CD1c-positive myeloid dendritic cell (primary cell): ENCODE results near the gene ATXN7.
A peak's percentile ranks its signal among the peaks of the same experiment; 100 is the strongest.

ENCODE experiments used
- DNase-seq: peaks from one replicate; pipeline ENCODE4 v3.0.0-alpha.2; 2016; ENCODE audit errors: extremely low spot score

The ATXN7 gene

DNA sequence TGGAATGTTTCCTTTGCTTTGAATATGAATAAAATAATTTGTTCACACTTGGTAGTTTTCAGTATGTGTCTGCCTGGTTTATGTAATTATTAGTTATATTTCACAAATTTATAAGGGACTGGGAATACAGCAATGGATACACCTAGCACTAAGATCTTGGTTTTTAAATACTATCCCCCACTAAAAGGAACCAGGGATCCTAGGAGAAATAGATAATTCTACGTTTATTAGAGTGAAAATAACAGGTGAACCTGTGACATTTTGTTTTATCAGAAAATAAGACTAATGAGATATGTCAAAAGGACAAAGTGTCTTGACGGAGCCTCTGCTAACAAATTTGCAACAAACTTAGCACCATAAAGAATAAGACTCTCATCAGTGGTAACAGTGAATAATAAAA is 156.2 kb downstream of the ATXN7 start:
- DNase-seq, result no peak

DNA sequence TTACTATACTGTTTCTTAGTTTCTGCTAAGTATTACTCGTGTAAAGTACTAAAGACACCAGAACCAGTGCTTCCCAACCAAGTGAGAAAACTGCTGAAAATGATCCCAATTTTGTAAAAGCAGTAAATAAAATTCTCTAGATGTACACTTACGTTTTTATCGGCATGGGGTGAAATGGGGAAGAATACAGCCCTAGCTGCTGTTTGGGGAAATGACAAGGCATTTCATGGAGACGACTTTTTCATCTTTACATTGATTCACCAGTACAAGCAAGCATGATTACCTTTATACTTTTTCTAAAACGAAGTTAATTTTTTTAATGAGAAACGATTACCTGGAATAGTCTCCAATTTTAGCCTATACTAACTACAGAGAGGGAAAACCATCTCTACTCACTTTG is 158.3 kb downstream of the ATXN7 start:
- DNase-seq, result peak; percentile 16

DNA sequence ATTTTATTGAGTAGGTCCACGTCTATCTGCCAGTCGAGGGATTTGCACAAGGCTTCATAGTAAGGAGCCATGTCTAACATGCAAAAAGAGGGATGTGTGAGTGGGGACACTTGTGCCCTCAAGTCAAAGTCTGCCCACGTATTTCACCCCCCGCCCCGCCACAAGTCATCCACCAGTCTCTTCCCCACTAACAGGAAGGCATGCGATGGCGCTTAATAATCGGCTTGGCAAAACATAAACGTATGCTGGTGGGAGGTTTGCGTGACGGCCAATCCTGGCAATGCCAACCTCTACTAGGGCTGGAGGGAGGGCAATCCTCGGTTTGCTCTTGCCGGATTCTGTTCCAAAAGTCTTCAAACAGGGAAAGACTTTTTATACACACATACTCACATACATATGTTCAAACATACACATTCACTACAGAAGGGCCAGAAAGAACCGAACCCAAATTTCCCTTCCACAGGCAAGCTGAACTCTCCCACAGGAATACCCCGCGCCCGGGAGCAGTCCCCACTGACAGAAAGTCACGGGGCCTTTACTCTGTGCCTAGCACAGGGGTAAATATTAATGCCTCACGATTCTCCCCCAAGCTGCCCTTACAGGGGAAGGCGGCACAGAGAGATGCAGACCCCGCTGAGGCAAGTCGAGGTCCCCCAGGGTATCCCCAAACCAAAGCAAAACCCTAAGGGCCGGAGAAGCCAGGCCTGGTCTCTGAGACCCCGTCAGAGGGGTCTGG is 159.0 kb downstream of the ATXN7 start:
- peak; percentile 43 for DNase-seq

DNA sequence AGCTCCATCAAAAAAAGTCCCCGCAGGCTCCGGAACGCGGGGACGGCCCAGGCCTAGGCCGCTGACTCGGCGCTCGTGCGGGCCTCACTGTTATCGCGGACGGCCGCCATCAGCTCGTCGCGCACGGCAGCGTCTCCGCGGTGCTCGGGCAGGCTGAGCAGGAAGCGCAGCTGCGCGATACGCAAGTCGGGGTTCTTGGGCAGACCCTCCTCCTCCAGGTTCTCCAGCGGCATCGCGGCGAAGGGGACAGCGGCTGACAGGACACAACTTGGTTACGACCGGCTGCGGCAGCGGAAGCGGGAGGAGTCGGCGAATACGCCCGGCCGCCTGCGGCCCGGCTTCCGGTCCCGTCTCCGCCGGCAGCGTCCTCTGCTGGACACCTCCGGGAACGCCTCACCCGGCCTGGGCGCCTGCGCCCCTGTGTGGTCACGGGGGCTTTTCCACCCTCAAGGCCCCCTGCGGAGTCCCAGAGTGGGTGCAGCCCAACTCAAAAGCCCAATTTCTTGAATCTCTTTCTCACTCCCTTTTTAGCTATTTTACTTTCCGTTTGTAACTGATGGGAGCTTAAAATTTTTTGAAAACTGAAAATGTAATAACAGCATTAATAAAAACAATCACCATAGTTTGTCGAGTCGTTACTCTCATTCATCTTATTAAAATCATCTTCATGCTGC is 159.7 kb downstream of the ATXN7 start, which contains the start of gene PSMD6:
Gene PSMD6 (minus strand): TSS at position 308 of the 674 bp plus-strand sequence. CDS start 75 bp downstream, at position 233.
- peak; percentile 95 for DNase-seq

DNA sequence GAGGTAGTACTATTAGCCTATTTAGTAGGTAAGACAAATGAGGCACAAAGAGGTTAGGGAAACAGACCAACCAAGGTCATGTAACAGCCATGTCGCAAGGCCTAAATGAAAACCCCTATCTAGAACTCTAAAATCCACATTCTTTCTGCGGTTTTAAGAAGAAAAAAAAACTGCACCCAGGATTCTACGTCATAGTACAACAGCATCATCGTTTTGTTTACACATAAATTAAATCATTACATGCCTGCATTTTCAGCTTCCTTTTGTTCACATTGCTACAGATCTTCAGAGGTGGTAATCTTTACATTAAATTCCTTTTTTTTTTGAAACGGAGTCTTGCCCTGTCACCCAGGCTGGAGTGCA is 160.2 kb downstream of the ATXN7 start:
- no peak for DNase-seq

DNA sequence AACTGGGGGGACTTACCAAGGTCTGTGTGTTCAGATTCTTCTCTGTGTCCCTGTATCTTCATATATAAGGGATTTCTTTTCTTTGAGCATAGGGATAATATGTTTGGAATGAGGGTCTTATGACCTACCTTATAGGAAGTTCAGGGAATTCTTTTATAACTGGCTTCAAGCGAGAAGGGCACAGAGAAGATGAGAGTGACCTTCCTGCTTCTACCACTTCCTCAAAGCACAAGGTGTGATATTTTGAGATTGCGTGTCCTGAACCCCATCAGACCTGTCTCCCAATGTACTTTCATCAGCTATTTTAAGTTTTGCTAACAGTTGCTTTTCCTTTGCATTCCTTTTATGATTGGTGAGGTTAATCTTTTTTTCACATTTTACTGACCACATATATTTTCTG is 162.7 kb downstream of the ATXN7 start:
- DNase-seq, result no peak

DNA sequence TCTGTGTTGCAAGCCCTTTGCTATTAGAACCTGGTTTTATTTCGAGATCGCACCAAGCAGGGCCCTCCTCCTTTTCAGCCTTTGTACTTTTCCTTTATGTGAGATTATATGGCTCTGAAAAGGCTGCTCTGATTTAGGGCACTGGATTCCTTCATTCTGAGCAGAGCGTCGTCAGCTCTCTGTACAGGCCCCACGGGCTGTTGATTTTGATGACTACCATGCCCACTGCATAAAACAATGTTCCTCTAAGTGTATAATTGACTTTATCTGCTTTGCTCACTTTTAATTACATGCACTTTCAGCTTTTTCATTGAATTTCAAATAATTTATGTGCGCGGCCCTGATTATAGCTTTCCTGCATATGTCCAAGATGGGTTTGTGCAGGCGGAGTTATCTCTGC is 164.0 kb downstream of the ATXN7 start:
- DNase-seq, result no peak

DNA sequence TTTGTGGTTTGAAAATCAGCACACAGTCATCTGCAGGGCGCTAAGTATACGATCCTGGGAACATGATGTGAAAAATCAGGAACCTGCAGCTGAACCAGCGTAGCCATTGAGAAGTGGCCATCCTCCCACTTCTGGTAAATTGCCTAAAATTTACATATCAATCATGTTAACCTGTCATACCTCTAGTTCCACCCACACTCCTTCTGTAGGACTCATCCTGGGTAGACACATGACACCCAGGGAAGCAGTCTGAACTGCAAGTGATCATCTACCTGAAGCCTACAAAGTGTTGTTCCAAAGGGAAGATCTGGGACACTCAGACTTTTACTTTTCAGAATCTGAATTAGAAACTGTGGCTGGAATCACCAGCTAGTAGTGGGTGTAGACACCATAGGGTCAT is 165.1 kb downstream of the ATXN7 start:
- DNase-seq, result no peak

DNA sequence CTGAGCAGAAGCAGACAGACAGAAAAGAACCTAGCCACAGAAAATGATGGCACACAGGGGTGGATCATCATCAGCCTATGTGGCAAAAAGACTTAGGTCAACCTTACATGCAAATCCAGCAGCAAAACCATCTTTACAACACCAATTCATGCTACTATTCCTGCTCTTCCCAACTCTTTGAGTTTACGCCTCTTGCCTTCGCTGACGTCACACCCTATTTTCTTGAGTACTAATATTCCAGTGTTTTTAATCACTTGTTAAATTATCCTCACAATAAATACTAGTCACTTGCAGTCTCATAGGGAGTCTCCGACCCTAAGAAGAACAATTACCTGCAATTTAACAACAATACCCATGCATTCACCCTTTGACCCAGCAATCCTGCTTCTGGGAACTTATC is 165.6 kb downstream of the ATXN7 start:
- no peak for DNase-seq

DNA sequence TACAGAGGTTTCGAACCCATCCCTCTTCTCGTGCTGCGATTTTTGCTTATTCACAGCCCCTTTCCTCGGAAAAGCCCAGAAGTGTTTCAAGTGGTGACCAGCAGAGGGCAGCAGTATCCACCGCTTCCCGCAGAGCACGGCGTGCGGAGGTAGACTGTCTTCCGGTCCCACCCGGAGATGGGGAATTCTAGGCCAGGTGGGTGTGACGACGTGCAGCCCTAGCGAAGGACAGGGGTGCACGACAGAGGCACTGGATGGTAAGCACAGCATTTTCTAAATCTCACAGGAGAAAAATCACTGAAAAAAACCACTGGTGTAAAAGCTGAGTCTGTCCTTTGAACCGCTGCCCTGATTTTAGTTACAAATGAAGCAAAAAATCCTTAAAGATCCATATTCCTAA is 167.1 kb downstream of the ATXN7 start:
- DNase-seq, result peak; percentile 81

DNA sequence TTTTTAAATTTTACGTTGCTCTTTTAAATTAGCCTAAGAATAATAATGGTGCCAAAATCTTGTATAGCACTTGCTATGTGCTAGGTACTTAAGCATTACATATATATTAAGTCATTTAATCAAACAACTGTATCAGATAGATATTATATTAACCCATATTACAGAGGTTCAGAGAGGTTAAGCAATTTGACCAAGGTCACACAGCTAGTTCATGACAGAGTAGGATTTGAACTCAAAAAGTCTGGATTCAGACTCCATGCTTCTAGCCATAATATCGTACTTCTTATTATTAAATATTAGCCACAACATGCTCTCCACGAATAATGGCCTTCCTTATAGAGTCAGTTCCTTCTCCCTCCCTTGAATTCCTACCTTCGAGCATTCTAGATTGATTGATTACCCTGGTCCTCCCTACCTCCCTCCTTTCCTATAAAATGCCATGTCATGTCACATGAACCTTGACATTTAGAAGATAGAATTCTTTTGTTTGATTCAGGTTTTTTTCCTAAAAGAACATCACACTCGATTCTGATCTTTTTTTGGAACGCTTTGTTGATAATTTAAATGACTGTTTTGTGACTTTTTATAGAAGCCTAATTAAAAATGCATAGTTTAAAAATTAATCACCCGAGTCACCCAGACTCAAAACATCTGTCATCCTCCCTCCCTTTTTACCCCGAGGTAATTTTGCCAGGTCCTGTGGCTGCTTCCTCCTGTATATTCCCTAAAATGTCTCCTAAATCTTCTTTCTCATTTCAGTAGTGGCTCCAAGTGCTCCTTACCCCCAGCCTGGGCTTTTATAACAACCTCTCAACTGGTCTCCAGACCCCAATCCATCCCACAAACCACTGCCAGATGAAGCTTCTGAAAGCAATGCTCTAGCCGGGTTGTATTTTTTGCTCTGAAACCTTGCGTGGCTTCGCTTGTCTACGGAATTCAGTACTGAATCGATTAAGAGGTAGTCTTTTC is 168.2 kb downstream of the ATXN7 start:
- DNase-seq, result no peak

DNA sequence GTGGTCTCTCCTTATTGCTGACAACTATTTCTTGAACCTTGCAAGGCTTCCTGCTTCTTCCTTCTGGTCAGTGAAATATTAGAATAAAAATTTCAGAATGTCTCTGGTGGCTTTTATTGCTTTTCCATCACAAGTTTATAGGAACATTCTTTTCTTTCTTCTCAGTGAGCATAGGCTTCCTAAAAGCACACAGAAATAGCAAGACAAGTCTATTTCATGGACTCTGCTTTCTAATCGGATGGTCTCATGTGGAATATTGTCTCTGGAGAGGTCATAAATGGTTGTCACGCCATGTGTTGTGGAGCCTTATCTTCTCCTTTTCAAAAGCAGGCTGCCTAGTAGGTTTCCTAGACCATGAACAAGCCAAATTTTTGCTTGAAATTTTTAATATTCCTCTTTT is 169.4 kb downstream of the ATXN7 start:
- DNase-seq, result no peak

DNA sequence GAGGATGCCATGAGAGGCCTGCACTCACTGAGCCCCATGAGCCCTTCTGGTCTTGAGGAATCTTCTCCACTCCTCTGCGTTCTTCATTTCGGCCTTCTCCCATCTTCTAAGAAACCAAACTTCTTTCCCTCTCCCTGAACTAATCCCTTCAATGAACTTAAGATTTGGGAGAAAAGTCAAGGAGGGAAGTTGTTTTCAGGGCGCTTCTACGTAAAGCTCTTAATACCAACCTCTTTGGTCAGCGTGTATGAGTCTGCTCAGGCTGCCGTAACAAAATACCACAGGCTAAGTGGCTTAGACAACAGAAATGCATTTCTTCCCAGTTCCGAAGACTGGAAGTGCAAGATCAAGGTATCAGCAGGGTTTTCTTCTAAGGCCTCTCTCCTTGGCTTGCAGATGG is 173.4 kb downstream of the ATXN7 start:
- DNase-seq, result no peak

DNA sequence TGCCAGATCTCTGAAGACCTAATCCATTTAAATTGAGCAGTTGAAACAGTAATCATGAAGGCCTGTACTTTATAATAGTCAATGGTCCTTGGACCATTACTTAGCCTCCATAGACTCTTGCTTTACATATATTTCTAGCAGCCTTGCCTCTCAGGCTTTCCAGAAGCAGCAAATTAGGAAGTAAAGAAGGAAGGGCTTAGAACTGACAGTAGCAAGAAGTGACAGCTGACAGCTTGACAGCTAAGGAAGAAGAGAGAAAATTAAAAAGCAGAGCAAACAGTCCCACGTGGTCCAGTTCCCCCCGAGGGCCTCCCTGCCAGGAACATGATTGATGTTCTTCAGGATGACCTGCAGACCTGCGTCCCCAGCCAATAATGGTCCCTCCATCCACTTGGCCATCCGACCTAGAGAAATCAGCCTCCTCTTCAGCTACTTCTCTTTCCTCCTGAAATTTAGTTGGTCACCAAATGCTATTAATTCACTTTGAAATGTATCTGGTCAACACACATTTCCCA is 174.6 kb downstream of the ATXN7 start:
- no peak for DNase-seq

DNA sequence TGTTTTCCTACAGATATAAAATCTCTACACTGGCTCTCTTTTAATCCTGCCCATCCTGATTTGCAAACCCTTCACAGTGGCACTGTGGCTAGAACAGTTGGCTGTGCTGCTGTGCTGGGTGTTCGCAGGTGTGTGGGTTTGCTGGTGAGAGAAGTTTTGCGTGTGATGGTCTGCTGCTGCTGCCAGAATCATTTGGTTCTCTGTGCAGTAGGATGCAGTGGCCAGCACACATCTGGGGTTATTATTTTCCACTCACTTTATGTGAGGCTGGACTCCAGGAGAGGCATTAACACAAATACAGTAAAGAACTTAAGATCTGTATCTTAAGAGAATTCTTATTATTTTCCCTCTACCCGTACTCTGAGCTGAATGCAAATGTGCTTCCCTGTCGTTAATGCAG is 175.7 kb downstream of the ATXN7 start:
- no peak for DNase-seq

DNA sequence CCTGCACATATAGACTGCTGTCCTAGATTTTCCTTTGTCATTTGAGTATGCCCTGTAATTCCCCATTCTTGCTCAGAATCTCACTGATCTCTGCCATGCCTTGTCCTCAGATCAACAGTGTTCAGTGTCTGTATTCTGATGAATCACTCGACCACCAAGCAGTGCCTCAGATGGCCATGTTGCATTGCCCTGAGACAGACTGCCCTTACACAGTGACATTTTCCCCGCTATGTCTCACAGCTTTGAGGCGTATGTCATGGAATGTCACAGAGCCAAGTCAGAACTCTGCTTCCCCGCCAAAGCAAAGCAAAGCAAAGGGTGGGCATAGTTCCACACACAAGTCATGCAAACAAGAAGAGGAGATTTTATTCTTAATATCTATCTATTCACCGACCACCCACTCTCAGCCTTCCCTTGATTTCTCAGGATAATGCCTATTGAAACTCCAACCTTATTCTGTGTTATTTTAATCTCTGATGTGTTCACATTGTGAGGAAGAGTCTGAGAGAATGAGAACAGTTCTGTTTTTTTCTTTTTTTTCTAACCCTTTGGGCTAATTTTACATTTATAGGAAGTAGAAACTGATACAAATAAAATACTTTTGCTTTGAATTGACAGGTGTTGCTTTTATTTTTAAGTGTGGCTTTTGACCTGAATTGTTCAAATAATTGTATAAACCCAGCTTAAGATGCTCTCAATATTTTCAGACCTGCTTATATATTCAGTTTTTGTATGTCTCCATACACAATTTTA is 176.5 kb downstream of the ATXN7 start:
- DNase-seq, result no peak

DNA sequence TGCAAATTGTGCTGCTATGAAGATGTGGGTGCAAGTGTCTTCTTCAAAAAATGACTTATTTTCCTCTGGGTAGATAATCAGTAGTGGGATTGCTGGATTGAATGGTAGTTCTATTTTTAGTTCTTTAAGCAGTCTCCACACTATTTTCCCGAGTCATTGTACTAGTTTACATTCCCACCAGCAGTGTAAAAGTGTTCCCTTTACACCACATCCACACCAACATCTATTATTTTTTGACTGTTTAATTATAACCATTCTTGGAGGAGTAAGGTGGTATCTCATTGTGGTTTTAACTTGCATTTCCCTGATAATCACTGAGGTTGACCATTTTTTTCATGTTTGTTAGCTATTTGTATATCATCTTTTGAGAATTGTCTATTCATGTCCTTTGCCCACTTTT is 179.3 kb downstream of the ATXN7 start:
- no peak for DNase-seq

DNA sequence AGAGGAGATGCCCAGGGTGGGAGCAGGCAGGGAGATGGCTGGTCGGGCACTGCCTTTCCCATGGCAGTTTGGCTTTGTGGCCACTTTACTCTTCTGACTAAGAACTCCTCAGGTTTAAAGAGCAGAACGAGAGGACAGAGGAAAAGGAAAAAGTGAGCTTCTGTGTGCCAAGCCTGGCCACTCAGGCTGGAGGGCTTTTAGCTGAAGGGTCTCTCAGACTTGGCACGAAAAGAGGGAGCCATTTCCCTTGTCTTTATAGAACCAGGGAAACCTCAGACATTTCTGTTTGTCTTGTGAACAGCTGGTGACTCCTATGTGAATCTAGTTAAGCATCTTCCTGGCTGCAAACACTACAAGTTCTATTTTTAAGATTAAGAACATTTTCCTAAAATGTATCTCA is 182.9 kb downstream of the ATXN7 start:
- no peak for DNase-seq

DNA sequence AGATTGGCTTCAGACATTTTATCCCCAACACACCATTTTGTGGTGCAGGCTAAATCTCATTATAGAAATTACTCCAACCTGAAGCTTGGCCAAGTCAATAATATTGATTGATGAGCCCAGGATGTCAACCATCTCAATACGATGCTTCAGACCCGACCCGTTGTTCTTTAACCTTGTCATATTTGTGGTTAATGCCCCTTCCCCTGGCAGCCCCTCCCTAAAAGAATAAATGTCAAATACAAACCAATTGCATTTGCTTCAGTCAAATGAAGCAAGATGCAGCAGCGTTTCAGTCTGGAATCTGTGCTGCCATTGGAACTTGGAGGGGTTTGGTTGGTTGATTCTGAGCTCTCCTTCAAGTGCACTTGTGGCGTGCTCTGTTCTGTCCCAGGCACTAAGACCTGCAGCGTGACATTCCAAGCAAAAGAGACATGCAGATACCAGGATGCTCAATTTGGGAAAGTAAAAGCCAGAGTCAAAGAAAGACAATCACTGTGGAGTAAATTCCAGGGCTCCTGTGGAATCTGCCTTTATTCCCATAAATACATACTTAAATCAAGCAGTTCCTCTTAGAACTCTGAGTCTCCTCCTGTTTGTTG is 183.4 kb downstream of the ATXN7 start:
- no peak for DNase-seq

DNA sequence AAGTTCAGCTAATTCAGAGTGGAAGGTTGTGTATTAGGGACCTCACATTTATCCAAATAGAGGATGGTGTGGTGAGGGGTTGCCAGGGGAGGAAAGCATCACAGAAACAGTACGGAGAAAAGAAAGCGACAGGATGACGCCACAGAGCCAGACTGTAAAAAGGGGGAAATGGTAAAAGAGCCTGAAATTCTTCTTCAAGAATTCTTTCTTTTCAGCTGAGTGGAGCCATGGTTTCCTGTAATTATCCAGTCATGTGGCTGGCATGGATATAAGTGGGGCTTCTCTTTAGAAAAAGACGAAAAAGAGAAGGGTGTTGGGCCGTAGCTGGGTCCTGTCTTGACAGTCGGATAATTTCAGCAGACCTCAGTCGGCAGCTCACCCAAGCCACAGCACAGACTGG is 184.1 kb downstream of the ATXN7 start:
- no peak for DNase-seq

DNA sequence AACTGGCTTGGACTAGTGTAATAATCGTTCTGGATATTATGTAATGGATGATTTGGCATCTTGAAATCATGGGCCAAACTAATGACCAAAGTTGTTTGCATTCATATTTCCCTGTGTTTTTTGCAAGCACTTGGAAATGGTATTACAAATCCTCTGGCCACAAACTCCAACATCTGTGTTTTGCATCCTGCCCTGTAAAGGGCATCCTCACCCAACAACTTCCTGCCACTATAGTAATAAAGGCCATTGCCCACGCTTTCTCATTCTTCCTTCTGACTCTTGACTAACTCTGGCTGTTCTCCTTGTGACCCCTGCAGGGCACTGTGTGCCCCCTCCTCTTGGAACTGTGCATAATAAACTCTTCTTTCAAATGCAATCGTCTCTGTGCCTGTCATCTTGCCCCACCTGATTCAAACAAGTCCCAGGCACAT is 185.0 kb downstream of the ATXN7 start:
- DNase-seq, result no peak
